Chondrocyte (in vitro differentiated cells): ENCODE data around the gene CYP2A7. TPM values are rescaled to one million over a fixed set of nuclear protein-coding genes. Genes with fewer than 3 reads are reported as not detected.
"Not testable (repeated sequence)": the region's sequence is repeated elsewhere in the genome, so short reads cannot be mapped to it uniquely, and the experiment has no call there.

ENCODE experiments used
- DNase-seq: peaks from one replicate; pipeline ENCODE4 v3.0.0; 2021; ENCODE audit warnings: mixed read lengths, low spot score
- H3K27ac Mint-ChIP-seq: one replicate; pipeline ENCODE4 v1.8.0; 2021; ENCODE audit warnings: mild to moderate bottlenecking, moderate library complexity, mixed read lengths; ENCODE audit not compliant: unreplicated experiment
- H3K27me3 Mint-ChIP-seq: 2 replicates; pipeline ENCODE4 v1.8.0; 2021; ENCODE audit warnings: low read depth, mixed read lengths
- H3K36me3 Mint-ChIP-seq: 2 replicates; pipeline ENCODE4 v1.8.0; 2021; ENCODE audit warnings: low read depth, mixed read lengths
- H3K4me1 Mint-ChIP-seq: 2 replicates; pipeline ENCODE4 v1.8.0; 2021; ENCODE audit warnings: low read depth, mild to moderate bottlenecking, mixed read lengths
- H3K4me3 Mint-ChIP-seq: one replicate; pipeline ENCODE4 v1.8.0; 2021; ENCODE audit warnings: mild to moderate bottlenecking, moderate library complexity, mixed read lengths; ENCODE audit not compliant: unreplicated experiment
- H3K9me3 Mint-ChIP-seq: 2 replicates; pipeline ENCODE4 v1.8.0; 2021; ENCODE audit warnings: low read depth, mixed read lengths
- CTCF ChIP-seq: fragments of 200-600 bp; sonication (generic); IDR thresholded peaks from 2 replicates; pipeline ENCODE4 v1.5.0; 2021; ENCODE audit warnings: antibody characterized with exemption, mild to moderate bottlenecking, moderate library complexity
- total RNA-seq: library from RNA; stranded (reverse); gene quantifications from 3 replicates; pipeline ENCODE4 v1.2.1, GENCODE V29; 2021

CYP2A7 gene
- total RNA-seq, 1 donor from 2014 or later: not detected

- H3K9me3 Mint-ChIP-seq: peaks cover 10% of the 10 kb centered on the region
- TF ChIP-seq CTCF: no peak
- no peak for DNase-seq
- no peak overlapping the region for H3K27ac Mint-ChIP-seq
- no peaks in the 10 kb centered on the region for H3K36me3 Mint-ChIP-seq
- no peaks in the 10 kb centered on the region for H3K4me1 Mint-ChIP-seq
- H3K4me3 Mint-ChIP-seq: no peak overlapping the region
- H3K27me3 Mint-ChIP-seq: peaks cover 13% of the 10 kb centered on the region
Observed at GRCh38 chr19:40907968-40908735, 26.1 kb upstream of the CYP2A7 start.

- Mint-ChIP-seq H3K27ac (no peak overlapping the region), H3K4me3 (no peak overlapping the region), H3K27me3 (peaks cover 13% of the 10 kb centered on the region), H3K4me1 (no peaks in the 10 kb centered on the region), H3K36me3 (no peaks in the 10 kb centered on the region), H3K9me3 (peaks cover 4% of the 10 kb centered on the region)
- no peak for TF ChIP-seq CTCF
- DNase-seq: no peak
Observed at GRCh38 chr19:40906512-40906911, 24.5 kb upstream of the CYP2A7 start.

GRCh38 chr19:40904673-40905156 lies 22.7 kb upstream of the CYP2A7 start:
- H3K36me3 Mint-ChIP-seq, H3K27ac Mint-ChIP-seq, H3K4me1 Mint-ChIP-seq, DNase-seq, H3K4me3 Mint-ChIP-seq, H3K9me3 Mint-ChIP-seq: not testable (repeated sequence)
- peaks cover 11% of the 10 kb centered on the region for H3K27me3 Mint-ChIP-seq

GRCh38 chr19:40901975-40902750 lies 20.1 kb upstream of the CYP2A7 start:
- not testable (repeated sequence) for H3K9me3 Mint-ChIP-seq, H3K4me1 Mint-ChIP-seq

GRCh38 chr19:40900521-40900920 lies 18.5 kb upstream of the CYP2A7 start:
- H3K36me3 Mint-ChIP-seq, DNase-seq, H3K27me3 Mint-ChIP-seq, H3K9me3 Mint-ChIP-seq, H3K4me3 Mint-ChIP-seq, H3K27ac Mint-ChIP-seq, H3K4me1 Mint-ChIP-seq: not testable (repeated sequence)

More at GRCh38 chr19:40901975-40902750, 20.1 kb upstream of the CYP2A7 start:
- H3K36me3 Mint-ChIP-seq, DNase-seq, H3K4me3 Mint-ChIP-seq, H3K27me3 Mint-ChIP-seq, H3K27ac Mint-ChIP-seq: not testable (repeated sequence)

GRCh38 chr19:40899964-40900363 lies 17.9 kb upstream of the CYP2A7 start:
- not testable (repeated sequence) for H3K9me3 Mint-ChIP-seq, DNase-seq, H3K4me1 Mint-ChIP-seq, H3K27ac Mint-ChIP-seq, H3K4me3 Mint-ChIP-seq, H3K27me3 Mint-ChIP-seq, H3K36me3 Mint-ChIP-seq

- H3K27ac Mint-ChIP-seq, H3K4me1 Mint-ChIP-seq, H3K9me3 Mint-ChIP-seq, H3K4me3 Mint-ChIP-seq, DNase-seq, H3K27me3 Mint-ChIP-seq, H3K36me3 Mint-ChIP-seq: not testable (repeated sequence)
Observed at GRCh38 chr19:40896843-40897789, 15.1 kb upstream of the CYP2A7 start.
